ENCODE results near the gene GPR18. TPM values are rescaled to one million over a fixed set of nuclear protein-coding genes. Genes with fewer than 3 reads are reported as not detected.
"Not testable (repeated sequence)": the region's sequence is repeated elsewhere in the genome, so short reads cannot be mapped to it uniquely, and the experiment has no call there.

Gene GPR18
- total and polyA plus RNA-seq, 2 donors (not counting 1 experiment from before 2014, with no cell fraction given), result not detected

DNA sequence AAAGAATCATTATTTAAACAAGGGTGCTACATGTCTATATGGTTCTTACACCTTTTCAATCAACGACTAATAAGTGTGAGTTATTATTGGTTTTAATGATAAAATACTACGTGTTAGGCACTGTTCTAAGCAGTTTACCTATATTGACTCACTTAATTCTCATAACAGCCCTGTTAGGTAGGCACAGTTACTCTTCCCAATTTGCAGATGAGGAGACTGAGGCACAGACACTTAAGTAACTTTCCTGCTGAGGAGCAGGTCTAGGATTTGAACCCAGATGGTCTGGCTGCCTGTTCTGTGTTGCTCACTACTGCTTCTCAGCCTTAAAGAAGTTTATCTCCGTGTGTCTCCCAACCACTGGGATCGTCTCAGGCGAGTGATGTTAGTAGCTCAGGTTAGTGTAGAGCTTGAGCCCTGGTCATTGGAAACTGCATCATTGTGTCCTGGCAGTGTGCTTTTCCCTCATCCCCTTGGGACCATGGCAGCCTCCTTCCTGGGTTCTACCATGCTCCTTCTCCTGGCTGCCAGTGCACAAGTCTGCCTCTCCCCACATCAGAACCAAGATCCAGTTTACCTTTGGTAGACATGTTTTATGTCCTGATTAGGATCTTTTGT, 46.7 kb downstream of the GPR18 start:
- peaks cover 9% of the 10 kb centered on the region for H3K79me2 ChIP-seq (ENCODE audit: control insufficient read depth, insufficient read depth, low read length)
- no peak overlapping the region for H3K4me2 ChIP-seq (ENCODE audit: extremely low read depth, insufficient read depth, low read length)
- no peaks in the 10 kb centered on the region for H3K4me1 ChIP-seq (ENCODE audit: control insufficient read depth, extremely low read depth, insufficient read depth, low read length)
- no peak overlapping the region for H2AFZ ChIP-seq (ENCODE audit: low read length)
- no peaks in the 10 kb centered on the region for H3K27me3 ChIP-seq (ENCODE audit: control insufficient read depth, insufficient read depth, low read length)
- no peak overlapping the region for H3K9ac ChIP-seq (ENCODE audit: insufficient read depth, low read length)
- no peaks in the 10 kb centered on the region for H4K20me1 ChIP-seq (ENCODE audit: control insufficient read depth, extremely low read depth, insufficient read depth, low read length)
- no peak overlapping the region for H3K27ac ChIP-seq (ENCODE audit: insufficient read depth, low read length)
- TF ChIP-seq, protein P1, sequence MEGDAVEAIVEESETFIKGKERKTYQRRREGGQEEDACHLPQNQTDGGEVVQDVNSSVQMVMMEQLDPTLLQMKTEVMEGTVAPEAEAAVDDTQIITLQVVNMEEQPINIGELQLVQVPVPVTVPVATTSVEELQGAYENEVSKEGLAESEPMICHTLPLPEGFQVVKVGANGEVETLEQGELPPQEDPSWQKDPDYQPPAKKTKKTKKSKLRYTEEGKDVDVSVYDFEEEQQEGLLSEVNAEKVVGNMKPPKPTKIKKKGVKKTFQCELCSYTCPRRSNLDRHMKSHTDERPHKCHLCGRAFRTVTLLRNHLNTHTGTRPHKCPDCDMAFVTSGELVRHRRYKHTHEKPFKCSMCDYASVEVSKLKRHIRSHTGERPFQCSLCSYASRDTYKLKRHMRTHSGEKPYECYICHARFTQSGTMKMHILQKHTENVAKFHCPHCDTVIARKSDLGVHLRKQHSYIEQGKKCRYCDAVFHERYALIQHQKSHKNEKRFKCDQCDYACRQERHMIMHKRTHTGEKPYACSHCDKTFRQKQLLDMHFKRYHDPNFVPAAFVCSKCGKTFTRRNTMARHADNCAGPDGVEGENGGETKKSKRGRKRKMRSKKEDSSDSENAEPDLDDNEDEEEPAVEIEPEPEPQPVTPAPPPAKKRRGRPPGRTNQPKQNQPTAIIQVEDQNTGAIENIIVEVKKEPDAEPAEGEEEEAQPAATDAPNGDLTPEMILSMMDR (conservative IDR thresholded peaks at IDR 0.05 in 1 of 2, IDR thresholded peaks at IDR 0.05 in 1 of 2; ENCODE audit: low read depth in 1 of 2, low read length in 2 of 2), result no peak
- TF ChIP-seq EZH2 (IDR thresholded peaks at IDR 0.05; ENCODE audit: low read length, missing control alignments), result no peak
- no peak for DNase-seq (ENCODE audit: low read depth in 2 of 2)
- H3K36me3 ChIP-seq (ENCODE audit: control insufficient read depth, insufficient read depth, low read length), result no peaks in the 10 kb centered on the region
- no peaks in the 10 kb centered on the region for H3K9me3 ChIP-seq (ENCODE audit: control insufficient read depth, insufficient read depth, low read depth, low read length)
- no peak overlapping the region for H3K4me3 ChIP-seq (replicated peaks in 1 of 4; ENCODE audit: control extremely low read depth in 1 of 4, insufficient read depth in 1 of 4, low read depth in 3 of 4, low read length in 4 of 4)

DNA sequence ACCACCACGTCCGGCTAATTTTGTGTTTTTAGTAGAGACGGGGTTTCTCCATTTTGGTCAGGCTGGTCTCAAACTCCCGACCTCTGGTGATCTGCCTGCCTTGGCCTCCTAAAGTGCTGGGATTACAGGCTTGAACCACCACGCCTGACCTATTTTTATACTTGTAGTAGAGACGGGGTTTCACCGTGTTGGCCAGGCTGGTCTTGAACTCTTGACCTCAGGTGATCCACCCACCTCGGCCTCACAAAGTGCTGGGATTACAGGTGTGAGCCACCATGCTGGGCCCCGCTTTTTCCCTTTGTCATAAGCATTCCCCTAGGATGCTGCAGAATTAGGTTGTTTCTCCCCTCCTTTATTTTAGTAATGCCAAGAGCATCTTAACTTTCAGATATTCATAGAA, 47.6 kb downstream of the GPR18 start:
- not testable (repeated sequence) for H3K4me3 ChIP-seq (replicated peaks in 1 of 4; ENCODE audit: control extremely low read depth in 1 of 4, insufficient read depth in 1 of 4, low read depth in 3 of 4, low read length in 4 of 4); DNase-seq (ENCODE audit: low read depth in 2 of 2); H3K4me1 ChIP-seq (ENCODE audit: control insufficient read depth, extremely low read depth, insufficient read depth, low read length); H3K4me2 ChIP-seq (ENCODE audit: extremely low read depth, insufficient read depth, low read length); H2AFZ ChIP-seq (ENCODE audit: low read length); H4K20me1 ChIP-seq (ENCODE audit: control insufficient read depth, extremely low read depth, insufficient read depth, low read length); H3K27me3 ChIP-seq (ENCODE audit: control insufficient read depth, insufficient read depth, low read length); H3K9me3 ChIP-seq (ENCODE audit: control insufficient read depth, insufficient read depth, low read depth, low read length); H3K36me3 ChIP-seq (ENCODE audit: control insufficient read depth, insufficient read depth, low read length); H3K9ac ChIP-seq (ENCODE audit: insufficient read depth, low read length); H3K27ac ChIP-seq (ENCODE audit: insufficient read depth, low read length)
- H3K79me2 ChIP-seq (ENCODE audit: control insufficient read depth, insufficient read depth, low read length), result peaks cover 12% of the 10 kb centered on the region

DNA sequence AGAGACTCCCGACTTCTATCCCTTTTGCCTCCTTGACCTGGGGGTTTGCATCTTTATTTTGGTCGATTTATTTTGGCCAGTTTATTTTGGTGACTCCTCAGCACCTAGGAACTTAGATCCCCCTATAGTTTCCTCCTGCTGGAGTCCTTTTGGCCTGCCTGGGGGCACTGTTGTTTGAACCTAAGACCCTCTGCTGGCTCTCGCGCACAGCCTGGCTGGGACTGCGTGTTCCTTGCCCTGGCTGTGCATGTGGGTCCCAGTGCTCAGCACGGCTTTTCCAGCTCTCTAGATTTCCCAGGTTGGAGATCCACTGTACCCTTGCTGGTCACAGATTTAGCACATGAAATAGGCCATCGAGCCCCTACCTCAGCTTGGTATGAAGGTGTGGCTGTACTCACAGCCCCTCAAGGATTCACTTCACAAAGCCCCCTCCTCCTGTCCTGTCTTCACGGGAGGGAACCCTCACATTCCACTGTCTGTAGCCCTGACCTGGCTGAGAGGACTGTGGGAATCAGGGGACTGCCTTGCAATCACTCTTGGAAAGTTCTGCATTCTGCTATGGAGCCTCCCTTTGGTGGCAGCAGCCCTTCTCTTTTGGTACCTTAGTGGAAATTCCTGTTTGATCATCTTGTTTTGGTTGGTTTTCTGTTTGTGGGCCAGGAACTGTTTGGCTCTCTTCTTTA, 49.2 kb downstream of the GPR18 start:
- no peaks in the 10 kb centered on the region for H3K4me1 ChIP-seq (ENCODE audit: control insufficient read depth, extremely low read depth, insufficient read depth, low read length)
- peaks cover 16% of the 10 kb centered on the region for H3K79me2 ChIP-seq (ENCODE audit: control insufficient read depth, insufficient read depth, low read length)
- no peak for TF ChIP-seq EZH2 (IDR thresholded peaks at IDR 0.05; ENCODE audit: low read length, missing control alignments)
- TF ChIP-seq, protein P1 (conservative IDR thresholded peaks at IDR 0.05 in 1 of 2, IDR thresholded peaks at IDR 0.05 in 1 of 2; ENCODE audit: low read depth in 1 of 2, low read length in 2 of 2), result no peak
- H2AFZ ChIP-seq (ENCODE audit: low read length), result no peak overlapping the region
- H3K9me3 ChIP-seq (ENCODE audit: control insufficient read depth, insufficient read depth, low read depth, low read length), result no peaks in the 10 kb centered on the region
- no peaks in the 10 kb centered on the region for H3K36me3 ChIP-seq (ENCODE audit: control insufficient read depth, insufficient read depth, low read length)
- DNase-seq (ENCODE audit: low read depth in 2 of 2), result no peak
- no peak overlapping the region for H3K4me3 ChIP-seq (replicated peaks in 1 of 4; ENCODE audit: control extremely low read depth in 1 of 4, insufficient read depth in 1 of 4, low read depth in 3 of 4, low read length in 4 of 4)
- no peak overlapping the region for H3K9ac ChIP-seq (ENCODE audit: insufficient read depth, low read length)
- no peak overlapping the region for H3K27ac ChIP-seq (ENCODE audit: insufficient read depth, low read length)
- no peak overlapping the region for H3K4me2 ChIP-seq (ENCODE audit: extremely low read depth, insufficient read depth, low read length)
- H4K20me1 ChIP-seq (ENCODE audit: control insufficient read depth, extremely low read depth, insufficient read depth, low read length), result no peaks in the 10 kb centered on the region
- H3K27me3 ChIP-seq (ENCODE audit: control insufficient read depth, insufficient read depth, low read length), result no peaks in the 10 kb centered on the region

Data from fibroblast of lung (primary cell).